ENCODE measurements around the gene ASPDH. TPM values are rescaled to one million over a fixed set of nuclear protein-coding genes. Genes with fewer than 3 reads are reported as not detected.

The ASPDH gene
- total and polyA plus RNA-seq, 2 donors from 2014 or later, result 115 TPM; not detected in 1

GRCh38 chr19:50555033-50555432 lies 41.3 kb upstream of the ASPDH start:
- FAIRE-seq, result no peak
- Histone ChIP-seq H3K9ac (ENCODE audit: low read length in 3 of 3) (no peak overlapping the region), H3K27ac (ENCODE audit: low read depth in 2 of 2, low read length in 2 of 2) (no peak overlapping the region), H3K4me3 (ENCODE audit: low read length in 3 of 3) (no peak overlapping the region), H3K36me3 (ENCODE audit: control insufficient read depth in 2 of 3, insufficient read depth in 3 of 3, low read length in 3 of 3) (no peaks in the 10 kb centered on the region), H3K4me1 (ENCODE audit: control insufficient read depth in 2 of 3, insufficient read depth in 2 of 3, low read depth in 1 of 3, low read length in 3 of 3) (peaks cover 0 to 4% (median 0%) of the 10 kb centered on the region in 3 donors), H3K9me3 (ENCODE audit: control insufficient read depth in 2 of 3, insufficient read depth in 1 of 3, low read length in 3 of 3) (no peaks in the 10 kb centered on the region), H3K27me3 (ENCODE audit: control insufficient read depth, insufficient read depth, low read length) (no peaks in the 10 kb centered on the region)
- TF ChIP-seq CTCF (IDR thresholded peaks at IDR 0.05; ENCODE audit: borderline replicate concordance, extremely low read depth, insufficient read depth), result no peak
- intact Hi-C loops (cut with DNase I), result no loop called here
- DNase-seq, result no peak

GRCh38 chr19:50554212-50554611 lies 40.5 kb upstream of the ASPDH start:
- Histone ChIP-seq H3K9ac (ENCODE audit: low read length in 3 of 3) (no peak overlapping the region), H3K4me3 (ENCODE audit: low read length in 3 of 3) (no peak overlapping the region), H3K4me1 (ENCODE audit: control insufficient read depth in 2 of 3, insufficient read depth in 2 of 3, low read depth in 1 of 3, low read length in 3 of 3) (peaks cover 0 to 4% (median 0%) of the 10 kb centered on the region in 3 donors), H3K27me3 (ENCODE audit: control insufficient read depth, insufficient read depth, low read length) (no peaks in the 10 kb centered on the region), H3K36me3 (ENCODE audit: control insufficient read depth in 2 of 3, insufficient read depth in 3 of 3, low read length in 3 of 3) (no peaks in the 10 kb centered on the region), H3K27ac (ENCODE audit: low read depth in 2 of 2, low read length in 2 of 2) (no peak overlapping the region), H3K9me3 (ENCODE audit: control insufficient read depth in 2 of 3, insufficient read depth in 1 of 3, low read length in 3 of 3) (no peaks in the 10 kb centered on the region)
- DNase-seq (peak in 2 of 5 donors; percentile 40 to 53), FAIRE-seq (no peak)
- intact Hi-C loops (cut with DNase I), result no loop called here
- TF ChIP-seq CTCF (IDR thresholded peaks at IDR 0.05; ENCODE audit: borderline replicate concordance, extremely low read depth, insufficient read depth), result no peak

GRCh38 chr19:50553134-50553703 lies 39.5 kb upstream of the ASPDH start:
- no peaks in the 10 kb centered on the region for H3K27me3 ChIP-seq (ENCODE audit: control insufficient read depth, insufficient read depth, low read length)
- no peaks in the 10 kb centered on the region for H3K36me3 ChIP-seq (ENCODE audit: control insufficient read depth in 2 of 3, insufficient read depth in 3 of 3, low read length in 3 of 3)
- no peak overlapping the region for H3K27ac ChIP-seq (ENCODE audit: low read depth in 2 of 2, low read length in 2 of 2)
- H3K4me3 ChIP-seq (ENCODE audit: low read length in 3 of 3), result no peak overlapping the region
- TF ChIP-seq CTCF (IDR thresholded peaks at IDR 0.05; ENCODE audit: borderline replicate concordance, extremely low read depth, insufficient read depth), result no peak
- peaks cover 0 to 4% (median 0%) of the 10 kb centered on the region in 3 donors for H3K4me1 ChIP-seq (ENCODE audit: control insufficient read depth in 2 of 3, insufficient read depth in 2 of 3, low read depth in 1 of 3, low read length in 3 of 3)
- FAIRE-seq (no peak), DNase-seq (peak in 1 of 5 donors; percentile 40)
- H3K9ac ChIP-seq (ENCODE audit: low read length in 3 of 3), result no peak overlapping the region
- intact Hi-C loops (cut with DNase I), result no loop called here
- H3K9me3 ChIP-seq (ENCODE audit: control insufficient read depth in 2 of 3, insufficient read depth in 1 of 3, low read length in 3 of 3), result no peaks in the 10 kb centered on the region

- Histone ChIP-seq H3K9me3 (ENCODE audit: control insufficient read depth in 2 of 3, insufficient read depth in 1 of 3, low read length in 3 of 3) (no peaks in the 10 kb centered on the region), H3K27ac (ENCODE audit: low read depth in 2 of 2, low read length in 2 of 2) (no peak overlapping the region), H3K36me3 (ENCODE audit: control insufficient read depth in 2 of 3, insufficient read depth in 3 of 3, low read length in 3 of 3) (no peaks in the 10 kb centered on the region), H3K27me3 (ENCODE audit: control insufficient read depth, insufficient read depth, low read length) (no peaks in the 10 kb centered on the region), H3K9ac (ENCODE audit: low read length in 3 of 3) (no peak overlapping the region), H3K4me1 (ENCODE audit: control insufficient read depth in 2 of 3, insufficient read depth in 2 of 3, low read depth in 1 of 3, low read length in 3 of 3) (peaks cover 0 to 4% (median 0%) of the 10 kb centered on the region in 3 donors), H3K4me3 (ENCODE audit: low read length in 3 of 3) (no peak overlapping the region)
- no peak for TF ChIP-seq CTCF (IDR thresholded peaks at IDR 0.05; ENCODE audit: borderline replicate concordance, extremely low read depth, insufficient read depth)
- DNase-seq (peak in 1 of 5 donors; percentile 30), FAIRE-seq (no peak)
- intact Hi-C loops (cut with DNase I), result no loop called here
These were observed 38.8 kb upstream of the ASPDH start for GRCh38 chr19:50552540-50552939.

All from kidney (tissue), 14 donors.